ENCODE measurements around the gene PRR33.

GRCh38 chr11:1923201-1923956, 31.7 kb upstream of the PRR33 start:
- no peak for TF ChIP-seq CTCF (conservative IDR thresholded peaks at IDR 0.05; ENCODE audit: low read length)
- TF ChIP-seq EZH2phosphoT487 (IDR thresholded peaks at IDR 0.05; ENCODE audit: borderline replicate concordance), result no peak
